SU-DHL-6 (cell line): ENCODE measurements around the gene TENM4.

ENCODE experiments used
- CTCF ChIP-seq: fragments of 200-600 bp; sonication (generic); IDR thresholded peaks from one replicate; pipeline ENCODE4 v1.5.1; 2017; ENCODE audit warnings: antibody characterized with exemption, mild to moderate bottlenecking, low read length, moderate library complexity; ENCODE audit not compliant: insufficient read depth, poor library complexity, severe bottlenecking
- EZH2phosphoT487 ChIP-seq: fragments of 200-600 bp; sonication (generic), shearing (Covaris generic); conservative IDR thresholded peaks from 2 replicates; pipeline ENCODE4 v1.6.1; 2018; ENCODE audit warnings: mild to moderate bottlenecking, antibody characterized with exemption, low read length, moderate library complexity, mixed read lengths

DNA sequence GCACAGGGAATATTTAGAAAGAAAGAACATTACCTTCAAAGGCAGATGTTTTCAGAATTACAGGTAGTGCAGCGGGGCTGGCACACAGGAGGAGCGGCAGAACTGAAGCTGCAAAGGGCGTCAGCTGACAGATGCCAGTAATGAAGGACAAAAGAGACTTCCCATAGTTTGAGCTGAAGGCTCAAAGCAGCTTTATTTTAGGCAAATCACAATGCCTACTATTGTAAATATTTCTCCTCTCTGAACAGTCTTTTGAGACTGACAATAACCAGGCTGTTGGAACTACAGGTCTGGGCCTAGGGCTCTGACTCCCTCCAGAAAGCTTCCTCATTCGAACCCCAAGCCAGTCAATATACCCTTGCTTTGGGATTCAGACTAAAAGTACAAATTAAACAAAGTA lies 609.3 kb downstream of the TENM4 start:
- TF ChIP-seq CTCF (no peak), EZH2phosphoT487 (no peak)
